HepG2 (cell line): ENCODE data around the gene GPC6. TPM values are rescaled to one million over a fixed set of nuclear protein-coding genes. Genes with fewer than 3 reads are reported as not detected.

Experiments
- ATAC-seq: fragments of 200-7000 bp; cut with Tn5 transposase; 3 replicates; pipeline ENCODE4 v1.9.1; 2020; ENCODE audit warnings: mild to moderate bottlenecking, moderate library complexity
- BruUV-seq: library from RNA; stranded (reverse); fragments of 400-500 nt; replicated peaks from 2 replicates; lab custom pipeline; 2021; lab: Mats Ljungman, UMichigan
- CTCF ChIA-PET: fragments of 300-600 bp; formaldehyde crosslinking; extraction: SDS; loops from one replicate; lab custom pipeline; 2021; ENCODE audit warnings: low total read pairs, inconsistent platforms, low intra/inter-chr PET ratio; lab: Yijun Ruan, JAX
- POLR2A ChIA-PET: fragments of 350-600 bp; sonication (Branson Sonifier 250); formaldehyde crosslinking; loops from one replicate; lab custom pipeline; 2020; ENCODE audit warnings: antibody characterized with exemption, inconsistent platforms; lab: Yijun Ruan, JAX
- DNase-seq: peaks from one replicate; pipeline ENCODE4 v3.0.0-alpha.2; 2015; ENCODE audit warnings: low spot score
- FAIRE-seq: peaks from 3 replicates; lab custom pipeline; 2011; peaks lifted over from hg19 to GRCh38; lab: Jason Lieb, UNC
- H2AFZ ChIP-seq: one replicate; pipeline ENCODE4 v1.6.1; 2011; ENCODE audit warnings: low read length, inconsistent platforms
- H3K27ac ChIP-seq: fragments of 300-600 bp; 3 replicates; pipeline ENCODE4 v1.8.0; 2011; ENCODE audit warnings: mixed run types, mild to moderate bottlenecking, mixed read lengths, low read length, inconsistent platforms; ENCODE audit not compliant: insufficient read depth; ENCODE audit errors: extremely low read length
- H3K27me3 ChIP-seq, 2 experiments: fragments of 200-600 bp in 1 of 2; 2 replicates in 1 of 2; 3 replicates in 1 of 2; pipeline versions ENCODE4 v1.6.0 to v1.8.0; 2011; ENCODE audit warnings: low read length in 2 of 2, mild to moderate bottlenecking in 2 of 2, moderate library complexity in 2 of 2, inconsistent platforms in 1 of 2; ENCODE audit not compliant: insufficient read depth in 2 of 2, control insufficient read depth in 1 of 2
- H3K36me3 ChIP-seq, 2 experiments: fragments of 200-600 bp in 1 of 2; replicated peaks in 1 of 2; 2 replicates in 1 of 2; 3 replicates in 1 of 2; pipeline versions ENCODE4 v1.5.1 to v1.8.0; 2011; ENCODE audit warnings: low read length in 2 of 2, inconsistent platforms in 1 of 2; ENCODE audit not compliant: insufficient read depth in 2 of 2, control insufficient read depth in 1 of 2
- H3K4me1 ChIP-seq: 2 replicates; pipeline ENCODE4 v1.5.1; 2012; ENCODE audit warnings: low read length, inconsistent platforms; ENCODE audit not compliant: insufficient read depth
- H3K4me2 ChIP-seq: 2 replicates; pipeline ENCODE4 v1.6.0; 2011; ENCODE audit warnings: low read depth, low read length, inconsistent platforms
- H3K4me3 ChIP-seq, 3 experiments: fragments of 200-600 bp in 1 of 3; sonication (generic), shearing (Covaris generic) in 1 of 3; replicated peaks in 1 of 3; 2 replicates each; pipeline ENCODE4 v1.5.1; 2011 to 2016; ENCODE audit warnings: low read length in 3 of 3, inconsistent platforms in 2 of 3, low read depth in 2 of 3, mild to moderate bottlenecking in 2 of 3, control low read depth in 1 of 3, mixed read lengths in 1 of 3; ENCODE audit not compliant: insufficient read depth in 1 of 3
- H3K79me2 ChIP-seq: one replicate; pipeline ENCODE4 v1.6.1; 2011; ENCODE audit warnings: low read length, inconsistent platforms; ENCODE audit not compliant: insufficient read depth
- H3K9ac ChIP-seq: 2 replicates; pipeline ENCODE4 v1.6.0; 2011; ENCODE audit warnings: mild to moderate bottlenecking, low read depth, low read length, inconsistent platforms; ENCODE audit not compliant: insufficient read depth
- H3K9me3 ChIP-seq: 2 replicates; pipeline ENCODE4 v1.5.1; 2012; ENCODE audit warnings: mild to moderate bottlenecking, low read length
- H4K20me1 ChIP-seq: 2 replicates; pipeline ENCODE4 v1.6.0; 2011; ENCODE audit warnings: inconsistent platforms, mild to moderate bottlenecking, low read length, moderate library complexity; ENCODE audit not compliant: insufficient read depth
- ATAD3A ChIP-seq: sonication (generic); formaldehyde crosslinking; IDR thresholded peaks from 2 replicates; pipeline ENCODE4 v1.4.0; 2020; ENCODE audit warnings: missing genetic modification reagents
- HCFC1 ChIP-seq: fragments of 150-350 bp; IDR thresholded peaks from 2 replicates; pipeline ENCODE4 v1.6.1; 2014; ENCODE audit warnings: low read depth, low read length
- MTA3 ChIP-seq: sonication (generic); formaldehyde crosslinking; IDR thresholded peaks from 2 replicates; pipeline ENCODE4 v1.4.0; 2020; ENCODE audit warnings: missing genetic modification reagents
- YEATS4 ChIP-seq: sonication (generic); formaldehyde crosslinking; IDR thresholded peaks from 2 replicates; pipeline ENCODE4 v1.4.0; 2020; ENCODE audit warnings: missing genetic modification reagents, borderline replicate concordance
- ZNF598 ChIP-seq: sonication (generic); formaldehyde crosslinking; IDR thresholded peaks from 2 replicates; pipeline ENCODE4 v1.5.1; 2020; ENCODE audit warnings: mild to moderate bottlenecking, missing genetic modification reagents, borderline replicate concordance
- WGBS: methylation state at CpG from one replicate; pipeline ENCODE4 v1.1.6; 2017; ENCODE audit warnings: low lambda C conversion rate; 5-methylcytosine and 5-hydroxymethylcytosine counted together
- in situ Hi-C: cut with HindIII; loops from 2 replicates; pipeline ENCODE4 v1.10.0; 2017; ENCODE audit warnings: low pct_unique_long_range_greater_than_20kb; ENCODE audit not compliant: extremely low pct_ligation_motif_present
- intact Hi-C: fragments of 100-400 bp; cut with micrococcal nuclease; formaldehyde crosslinking; loops from one replicate; pipeline ENCODE4 v1.10.0; 2022; ENCODE audit not compliant: unreplicated experiment
- polyA plus RNA-seq, 8 experiments: library from polyadenylated mRNA; depleted of rRNA in 3 of 8; stranded (reverse) in 7 of 8; unstranded in 1 of 8; fragments of >200 nt; fragmentation: Illumina TruSeq in 4 of 8; extraction: Trizol in 4 of 8; gene quantifications; 2 replicates each; pipeline versions ENCODE4 v1.2.1 to v1.2.3, GENCODE V29; 2011 to 2016; ENCODE audit warnings: low read depth in 4 of 8, missing spikeins in 1 of 8, mixed read lengths in 1 of 8; ENCODE audit not compliant: insufficient read depth in 1 of 8
- total RNA-seq, 5 experiments: library from RNA; depleted of rRNA; stranded (reverse); fragments of >200 nt; fragmentation: Illumina TruSeq; extraction: Trizol; gene quantifications; 2 replicates each; pipeline ENCODE4 v1.2.3, GENCODE V29; 2016; ENCODE audit warnings: low read depth in 1 of 5
- TF ChIP-seq, protein P1 (sequence below): sonication (generic); formaldehyde crosslinking; IDR thresholded peaks from 2 replicates; pipeline ENCODE4 v1.4.0; 2020; ENCODE audit warnings: mild to moderate bottlenecking, missing genetic modification reagents
- TF ChIP-seq, protein P2 (sequence below): IDR thresholded peaks from 2 replicates; pipeline ENCODE4 v1.6.1; 2016; ENCODE audit warnings: low read depth
- TF ChIP-seq, protein P3 (sequence below): sonication (generic); formaldehyde crosslinking; IDR thresholded peaks from 2 replicates; pipeline ENCODE4 v1.5.0; 2020; ENCODE audit warnings: mild to moderate bottlenecking, missing genetic modification reagents, borderline replicate concordance
- TF ChIP-seq, protein P4 (sequence below): sonication (generic); formaldehyde crosslinking; IDR thresholded peaks from 2 replicates; pipeline ENCODE4 v1.5.0; 2020; ENCODE audit warnings: missing genetic modification reagents
- TF ChIP-seq, protein P5 (sequence below): fragments of 450-650 bp; IDR thresholded peaks from 2 replicates; pipeline ENCODE4 v1.6.1; 2016
- TF ChIP-seq, protein P6 (sequence below): sonication (generic); formaldehyde crosslinking; IDR thresholded peaks from 2 replicates; pipeline ENCODE4 v1.8.0; 2022; ENCODE audit warnings: missing genetic modification reagents, mild to moderate bottlenecking, moderate library complexity, borderline replicate concordance
- TF ChIP-seq, protein P7 (sequence below): sonication (generic); formaldehyde crosslinking; conservative IDR thresholded peaks from 2 replicates; pipeline ENCODE4 v1.4.0; 2020; ENCODE audit warnings: missing genetic modification reagents

Gene GPC6
- total and polyA plus RNA-seq, 2 of the 13 experiments (the other 11 are each of a cell fraction or from before 2014, with no cell fraction given): 24.5 to 33.9 TPM

DNA sequence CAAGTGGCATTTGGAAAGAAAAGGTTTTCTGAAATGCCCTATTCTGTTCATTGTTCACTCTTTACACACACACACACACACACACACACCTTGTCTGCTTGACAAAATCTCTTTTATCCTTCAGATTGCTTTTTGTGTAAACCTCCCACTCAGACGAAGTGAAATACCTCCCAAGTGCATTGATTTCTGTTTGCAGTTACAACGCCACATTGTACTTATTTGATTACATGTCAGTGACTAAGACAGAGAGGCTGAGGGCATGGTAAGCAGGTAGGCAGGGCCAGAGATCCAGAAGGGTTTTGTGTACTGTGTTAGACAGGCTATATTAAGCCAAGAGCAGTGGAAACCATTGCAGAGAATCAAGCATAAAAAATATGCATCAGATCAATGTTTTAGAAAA lies 561.8 kb downstream of the GPC6 start:
- Histone ChIP-seq H3K27ac (no peak overlapping the region), H4K20me1 (no peaks in the 10 kb centered on the region), H3K36me3 (no peaks in the 10 kb centered on the region), H3K4me1 (peaks cover 28% of the 10 kb centered on the region), H3K9ac (no peak overlapping the region), H3K27me3 (no peaks in the 10 kb centered on the region), H2AFZ (no peak overlapping the region), H3K9me3 (no peaks in the 10 kb centered on the region), H3K4me3 (no peak overlapping the region), H3K4me2 (peak overlapping the region; percentile 23; the same call in 1 of the 2 replicates), H3K79me2 (no peaks in the 10 kb centered on the region)
- ATAC-seq (peak; percentile 83), DNase-seq (peak; percentile 64), FAIRE-seq (no peak)
- BruUV-seq: no TSS peak
- 22% methylated on average over 2 of the region's 2 CpGs for WGBS
- CTCF ChIA-PET: no interaction called here
- intact Hi-C loops: no loop called here
- POLR2A ChIA-PET: no interaction called here
- in situ Hi-C loops: no loop called here
- no peak for TF ChIP-seq YEATS4
- TF ChIP-seq, protein P1, sequence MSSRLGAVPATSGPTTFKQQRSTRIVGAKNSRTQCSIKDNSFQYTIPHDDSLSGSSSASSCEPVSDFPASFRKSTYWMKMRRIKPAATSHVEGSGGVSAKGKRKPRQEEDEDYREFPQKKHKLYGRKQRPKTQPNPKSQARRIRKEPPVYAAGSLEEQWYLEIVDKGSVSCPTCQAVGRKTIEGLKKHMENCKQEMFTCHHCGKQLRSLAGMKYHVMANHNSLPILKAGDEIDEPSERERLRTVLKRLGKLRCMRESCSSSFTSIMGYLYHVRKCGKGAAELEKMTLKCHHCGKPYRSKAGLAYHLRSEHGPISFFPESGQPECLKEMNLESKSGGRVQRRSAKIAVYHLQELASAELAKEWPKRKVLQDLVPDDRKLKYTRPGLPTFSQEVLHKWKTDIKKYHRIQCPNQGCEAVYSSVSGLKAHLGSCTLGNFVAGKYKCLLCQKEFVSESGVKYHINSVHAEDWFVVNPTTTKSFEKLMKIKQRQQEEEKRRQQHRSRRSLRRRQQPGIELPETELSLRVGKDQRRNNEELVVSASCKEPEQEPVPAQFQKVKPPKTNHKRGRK (CRISPR knock-in tag): no peak
- no peak for TF ChIP-seq ZNF598
- TF ChIP-seq, protein P2, sequence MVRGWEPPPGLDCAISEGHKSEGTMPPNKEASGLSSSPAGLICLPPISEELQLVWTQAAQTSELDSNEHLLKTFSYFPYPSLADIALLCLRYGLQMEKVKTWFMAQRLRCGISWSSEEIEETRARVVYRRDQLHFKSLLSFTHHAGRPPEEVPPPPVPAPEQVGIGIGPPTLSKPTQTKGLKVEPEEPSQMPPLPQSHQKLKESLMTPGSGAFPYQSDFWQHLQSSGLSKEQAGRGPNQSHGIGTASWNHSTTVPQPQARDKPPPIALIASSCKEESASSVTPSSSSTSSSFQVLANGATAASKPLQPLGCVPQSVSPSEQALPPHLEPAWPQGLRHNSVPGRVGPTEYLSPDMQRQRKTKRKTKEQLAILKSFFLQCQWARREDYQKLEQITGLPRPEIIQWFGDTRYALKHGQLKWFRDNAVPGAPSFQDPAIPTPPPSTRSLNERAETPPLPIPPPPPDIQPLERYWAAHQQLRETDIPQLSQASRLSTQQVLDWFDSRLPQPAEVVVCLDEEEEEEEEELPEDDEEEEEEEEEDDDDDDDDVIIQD: peak; percentile 75; the same call in 1 of the 2 replicates
- TF ChIP-seq HCFC1: no peak
- TF ChIP-seq, protein P3, sequence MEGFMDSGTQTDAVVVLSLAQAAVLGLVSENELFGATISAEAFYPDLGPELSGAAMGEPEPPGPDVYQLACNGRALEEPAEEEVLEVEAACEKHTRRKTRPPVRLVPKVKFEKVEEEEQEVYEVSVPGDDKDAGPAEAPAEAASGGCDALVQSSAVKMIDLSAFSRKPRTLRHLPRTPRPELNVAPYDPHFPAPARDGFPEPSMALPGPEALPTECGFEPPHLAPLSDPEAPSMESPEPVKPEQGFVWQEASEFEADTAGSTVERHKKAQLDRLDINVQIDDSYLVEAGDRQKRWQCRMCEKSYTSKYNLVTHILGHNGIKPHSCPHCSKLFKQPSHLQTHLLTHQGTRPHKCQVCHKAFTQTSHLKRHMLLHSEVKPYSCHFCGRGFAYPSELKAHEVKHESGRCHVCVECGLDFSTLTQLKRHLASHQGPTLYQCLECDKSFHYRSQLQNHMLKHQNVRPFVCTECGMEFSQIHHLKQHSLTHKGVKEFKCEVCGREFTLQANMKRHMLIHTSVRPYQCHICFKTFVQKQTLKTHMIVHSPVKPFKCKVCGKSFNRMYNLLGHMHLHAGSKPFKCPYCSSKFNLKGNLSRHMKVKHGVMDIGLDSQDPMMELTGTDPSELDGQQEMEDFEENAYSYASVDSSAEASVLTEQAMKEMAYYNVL: no peak
- TF ChIP-seq, protein P4, sequence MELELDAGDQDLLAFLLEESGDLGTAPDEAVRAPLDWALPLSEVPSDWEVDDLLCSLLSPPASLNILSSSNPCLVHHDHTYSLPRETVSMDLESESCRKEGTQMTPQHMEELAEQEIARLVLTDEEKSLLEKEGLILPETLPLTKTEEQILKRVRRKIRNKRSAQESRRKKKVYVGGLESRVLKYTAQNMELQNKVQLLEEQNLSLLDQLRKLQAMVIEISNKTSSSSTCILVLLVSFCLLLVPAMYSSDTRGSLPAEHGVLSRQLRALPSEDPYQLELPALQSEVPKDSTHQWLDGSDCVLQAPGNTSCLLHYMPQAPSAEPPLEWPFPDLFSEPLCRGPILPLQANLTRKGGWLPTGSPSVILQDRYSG (CRISPR knock-in tag): no peak
- no peak for TF ChIP-seq MTA3 (CRISPR knock-in tag)
- TF ChIP-seq ATAD3A (CRISPR knock-in tag): no peak
- TF ChIP-seq, protein P5, sequence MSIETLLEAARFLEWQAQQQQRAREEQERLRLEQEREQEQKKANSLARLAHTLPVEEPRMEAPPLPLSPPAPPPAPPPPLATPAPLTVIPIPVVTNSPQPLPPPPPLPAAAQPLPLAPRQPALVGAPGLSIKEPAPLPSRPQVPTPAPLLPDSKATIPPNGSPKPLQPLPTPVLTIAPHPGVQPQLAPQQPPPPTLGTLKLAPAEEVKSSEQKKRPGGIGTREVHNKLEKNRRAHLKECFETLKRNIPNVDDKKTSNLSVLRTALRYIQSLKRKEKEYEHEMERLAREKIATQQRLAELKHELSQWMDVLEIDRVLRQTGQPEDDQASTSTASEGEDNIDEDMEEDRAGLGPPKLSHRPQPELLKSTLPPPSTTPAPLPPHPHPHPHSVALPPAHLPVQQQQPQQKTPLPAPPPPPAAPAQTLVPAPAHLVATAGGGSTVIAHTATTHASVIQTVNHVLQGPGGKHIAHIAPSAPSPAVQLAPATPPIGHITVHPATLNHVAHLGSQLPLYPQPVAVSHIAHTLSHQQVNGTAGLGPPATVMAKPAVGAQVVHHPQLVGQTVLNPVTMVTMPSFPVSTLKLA: no peak
- TF ChIP-seq, protein P6, sequence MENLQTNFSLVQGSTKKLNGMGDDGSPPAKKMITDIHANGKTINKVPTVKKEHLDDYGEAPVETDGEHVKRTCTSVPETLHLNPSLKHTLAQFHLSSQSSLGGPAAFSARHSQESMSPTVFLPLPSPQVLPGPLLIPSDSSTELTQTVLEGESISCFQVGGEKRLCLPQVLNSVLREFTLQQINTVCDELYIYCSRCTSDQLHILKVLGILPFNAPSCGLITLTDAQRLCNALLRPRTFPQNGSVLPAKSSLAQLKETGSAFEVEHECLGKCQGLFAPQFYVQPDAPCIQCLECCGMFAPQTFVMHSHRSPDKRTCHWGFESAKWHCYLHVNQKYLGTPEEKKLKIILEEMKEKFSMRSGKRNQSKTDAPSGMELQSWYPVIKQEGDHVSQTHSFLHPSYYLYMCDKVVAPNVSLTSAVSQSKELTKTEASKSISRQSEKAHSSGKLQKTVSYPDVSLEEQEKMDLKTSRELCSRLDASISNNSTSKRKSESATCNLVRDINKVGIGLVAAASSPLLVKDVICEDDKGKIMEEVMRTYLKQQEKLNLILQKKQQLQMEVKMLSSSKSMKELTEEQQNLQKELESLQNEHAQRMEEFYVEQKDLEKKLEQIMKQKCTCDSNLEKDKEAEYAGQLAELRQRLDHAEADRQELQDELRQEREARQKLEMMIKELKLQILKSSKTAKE (CRISPR knock-in tag): no peak
- TF ChIP-seq, protein P7, sequence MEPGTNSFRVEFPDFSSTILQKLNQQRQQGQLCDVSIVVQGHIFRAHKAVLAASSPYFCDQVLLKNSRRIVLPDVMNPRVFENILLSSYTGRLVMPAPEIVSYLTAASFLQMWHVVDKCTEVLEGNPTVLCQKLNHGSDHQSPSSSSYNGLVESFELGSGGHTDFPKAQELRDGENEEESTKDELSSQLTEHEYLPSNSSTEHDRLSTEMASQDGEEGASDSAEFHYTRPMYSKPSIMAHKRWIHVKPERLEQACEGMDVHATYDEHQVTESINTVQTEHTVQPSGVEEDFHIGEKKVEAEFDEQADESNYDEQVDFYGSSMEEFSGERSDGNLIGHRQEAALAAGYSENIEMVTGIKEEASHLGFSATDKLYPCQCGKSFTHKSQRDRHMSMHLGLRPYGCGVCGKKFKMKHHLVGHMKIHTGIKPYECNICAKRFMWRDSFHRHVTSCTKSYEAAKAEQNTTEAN (CRISPR knock-in tag): no peak
